GM18873 (cell line): ENCODE results near the gene TLE3.
"Not testable (repeated sequence)": the region's sequence is repeated elsewhere in the genome, so short reads cannot be mapped to it uniquely, and the experiment has no call there.

ENCODE experiments used
- ATAC-seq: cut with Tn5 transposase; IDR thresholded peaks from one replicate; pipeline ENCODE4 v1.9.1; 2021; ENCODE audit warnings: mild to moderate bottlenecking, moderate library complexity, moderate number of reproducible peaks; ENCODE audit not compliant: unreplicated experiment, low FRiP score

Gene TLE3

GRCh38 chr15:70097321-70098152 lies at the start of gene TLE3:
Gene TLE3 (minus strand): TSS chr15:70097917. CDS start chr15:70096798, 1,119 bp downstream.
- ATAC-seq, result peak; percentile 45

- no peak for ATAC-seq
Measured at GRCh38 chr15:70147178-70147760, 49.6 kb upstream of the TLE3 start.

- no peak for ATAC-seq
Measured at GRCh38 chr15:70146771-70147170, 49.1 kb upstream of the TLE3 start.

DNA sequence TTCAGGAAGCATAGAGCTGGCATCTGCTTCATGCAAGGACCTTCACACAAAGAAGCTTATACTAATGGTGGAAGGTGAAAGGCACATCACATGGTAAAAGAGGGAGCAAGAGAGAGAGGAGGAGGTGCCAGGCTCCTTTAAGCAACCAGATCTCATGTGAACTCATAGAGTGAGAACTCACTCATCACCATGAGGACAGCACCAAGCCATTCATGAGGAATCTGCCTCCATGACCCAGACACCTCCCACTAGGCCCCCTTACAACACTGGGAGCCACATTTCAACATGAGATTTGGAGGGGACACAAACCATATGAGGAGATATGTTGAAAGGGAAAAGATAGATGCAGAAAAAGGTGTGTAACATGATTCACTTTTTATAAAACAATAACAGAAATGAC lies 48.4 kb upstream of the TLE3 start:
- ATAC-seq, result no peak

DNA sequence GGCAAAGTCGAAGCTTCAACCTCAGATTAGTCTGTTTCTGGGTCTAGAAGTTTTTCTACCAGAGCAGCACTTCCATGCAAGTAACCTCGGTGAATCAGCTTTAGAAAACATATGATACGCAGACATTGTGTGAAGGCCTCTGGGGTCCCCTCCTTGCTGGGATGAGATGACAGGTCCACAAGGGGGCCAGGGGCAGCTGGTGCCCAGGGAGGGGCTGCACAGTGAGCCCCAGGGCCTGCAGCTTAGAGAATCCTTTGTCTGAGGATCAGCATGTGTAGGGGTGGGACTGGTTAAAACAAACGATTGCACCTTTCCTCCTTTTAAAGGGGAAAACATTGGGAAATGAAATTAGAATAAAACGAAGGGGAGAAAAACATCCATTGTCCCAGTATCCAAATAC lies 47.5 kb upstream of the TLE3 start:
- ATAC-seq, result no peak

GRCh38 chr15:70142322-70143191 lies 44.8 kb upstream of the TLE3 start:
- no peak for ATAC-seq

GRCh38 chr15:70142072-70142321 lies 44.3 kb upstream of the TLE3 start:
- ATAC-seq, result no peak

- ATAC-seq, result no peak
Measured at GRCh38 chr15:70141376-70142071, 43.8 kb upstream of the TLE3 start.

DNA sequence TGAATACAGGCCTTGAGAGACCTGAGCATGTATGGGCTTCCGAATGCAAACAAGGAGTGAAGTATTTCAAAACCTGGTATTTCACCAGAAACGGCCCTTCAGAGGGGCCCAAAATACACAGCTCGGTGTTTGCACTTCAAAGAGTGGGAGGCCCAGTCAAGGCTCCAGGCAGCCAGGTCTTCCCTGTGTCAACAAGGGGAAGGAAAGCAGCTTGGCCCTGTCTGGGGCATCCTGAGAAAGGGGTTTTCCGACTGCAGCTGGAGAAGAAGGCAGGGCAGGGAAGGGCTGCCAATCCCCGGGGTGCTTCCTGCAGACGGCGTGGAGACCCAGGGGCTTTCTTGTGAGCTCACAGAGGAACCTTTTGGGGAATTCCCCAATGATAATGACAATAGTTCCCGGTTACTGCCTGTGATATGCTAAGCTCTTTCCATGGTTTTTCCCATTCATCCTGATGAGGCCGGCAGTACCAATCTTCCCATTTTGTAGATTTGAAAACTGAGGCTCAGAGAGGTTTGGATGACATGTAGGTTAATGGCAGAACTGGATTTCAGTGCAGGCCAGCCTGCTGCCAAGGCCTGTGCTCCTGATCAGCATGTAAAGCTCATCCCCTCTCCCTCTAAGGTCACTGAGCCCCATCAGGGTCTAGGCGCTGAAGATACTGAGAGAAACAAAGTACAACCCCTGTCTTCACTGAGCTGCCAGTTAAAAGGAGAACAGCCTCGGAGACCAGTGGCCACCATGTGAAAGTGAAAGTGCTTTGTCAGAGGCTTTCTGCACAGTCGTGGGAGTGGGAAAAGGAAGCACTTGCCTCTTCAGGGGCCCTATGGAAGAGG lies 43.0 kb upstream of the TLE3 start:
- ATAC-seq, result no peak

- ATAC-seq, result no peak
Measured at GRCh38 chr15:70140025-70140542, 42.4 kb upstream of the TLE3 start.

DNA sequence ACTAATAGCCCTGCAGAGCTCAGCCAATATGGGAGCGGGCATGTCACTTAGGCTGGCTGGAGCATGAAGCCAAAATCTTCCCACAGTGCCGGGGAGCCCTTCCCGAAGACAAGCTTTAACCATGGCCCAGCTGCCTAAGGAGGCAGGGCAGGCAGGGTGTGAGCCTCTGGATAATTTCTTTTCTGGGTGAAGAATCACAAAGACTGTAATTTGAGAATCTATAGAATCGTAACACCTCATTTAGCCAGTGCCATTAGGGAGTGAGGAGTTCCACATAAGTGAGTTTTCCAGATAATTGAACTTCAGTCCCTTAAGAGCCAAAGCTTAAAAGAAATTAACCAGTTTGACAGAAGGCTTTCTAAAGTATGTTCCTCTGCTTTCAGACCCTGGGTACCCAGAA lies 40.2 kb upstream of the TLE3 start:
- no peak for ATAC-seq

DNA sequence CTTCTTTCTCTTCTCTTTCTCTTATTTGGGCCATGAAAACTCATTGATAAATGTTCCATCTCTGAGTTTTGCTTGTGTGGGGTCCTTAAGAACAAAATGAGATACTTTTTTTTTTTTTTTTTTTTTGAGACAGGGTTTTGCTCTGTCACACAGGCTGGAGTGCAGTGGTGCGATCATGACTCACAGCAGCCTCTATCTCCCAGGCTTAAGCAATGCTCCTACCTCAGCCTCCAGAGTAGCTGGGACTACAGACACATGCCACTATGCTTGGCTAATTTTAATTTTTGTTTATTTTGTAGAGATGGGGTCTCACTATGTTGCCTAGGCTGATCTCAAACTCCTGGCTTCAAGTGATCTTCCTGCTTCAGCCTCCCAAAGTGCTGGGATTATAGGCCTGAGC lies 39.3 kb upstream of the TLE3 start:
- ATAC-seq, result not testable (repeated sequence)

DNA sequence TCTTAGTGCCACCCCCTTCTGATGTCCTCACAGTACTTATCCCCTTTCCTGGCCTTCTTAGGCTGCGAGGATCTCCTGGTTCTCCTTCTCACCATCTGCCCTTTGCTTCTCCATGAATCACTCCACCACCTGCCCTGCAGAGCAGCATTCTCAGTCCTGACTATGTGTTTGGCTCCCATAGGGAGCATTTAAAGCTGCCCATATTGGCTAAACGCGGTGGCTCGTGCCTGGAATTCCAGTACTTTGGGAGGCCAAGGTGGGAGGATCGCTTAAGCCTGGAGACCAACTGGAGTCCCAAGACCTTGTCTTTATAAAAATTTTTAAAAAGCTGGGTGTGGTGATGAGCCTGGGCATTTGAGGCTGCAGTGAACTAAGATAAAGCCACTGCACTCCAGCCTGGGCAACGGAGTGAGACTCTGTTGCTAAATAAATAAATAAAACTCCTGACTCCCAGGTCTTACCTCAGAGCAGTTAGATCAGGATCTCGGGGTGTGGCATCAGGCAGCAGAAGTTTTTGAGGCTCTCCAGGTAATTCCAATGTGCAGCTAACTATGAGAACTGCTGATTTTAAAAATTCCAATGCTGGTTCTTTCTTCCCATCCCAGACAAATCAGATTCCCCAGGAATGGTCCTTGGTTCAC lies 36.2 kb upstream of the TLE3 start:
- ATAC-seq, result no peak

GRCh38 chr15:70133296-70133695 lies 35.6 kb upstream of the TLE3 start:
- ATAC-seq, result no peak

- ATAC-seq, result no peak
Measured at GRCh38 chr15:70132571-70132970, 34.9 kb upstream of the TLE3 start.

- no peak for ATAC-seq
Measured at GRCh38 chr15:70132139-70132538, 34.4 kb upstream of the TLE3 start.

- no peak for ATAC-seq
Measured at GRCh38 chr15:70128414-70129140, 30.9 kb upstream of the TLE3 start.

DNA sequence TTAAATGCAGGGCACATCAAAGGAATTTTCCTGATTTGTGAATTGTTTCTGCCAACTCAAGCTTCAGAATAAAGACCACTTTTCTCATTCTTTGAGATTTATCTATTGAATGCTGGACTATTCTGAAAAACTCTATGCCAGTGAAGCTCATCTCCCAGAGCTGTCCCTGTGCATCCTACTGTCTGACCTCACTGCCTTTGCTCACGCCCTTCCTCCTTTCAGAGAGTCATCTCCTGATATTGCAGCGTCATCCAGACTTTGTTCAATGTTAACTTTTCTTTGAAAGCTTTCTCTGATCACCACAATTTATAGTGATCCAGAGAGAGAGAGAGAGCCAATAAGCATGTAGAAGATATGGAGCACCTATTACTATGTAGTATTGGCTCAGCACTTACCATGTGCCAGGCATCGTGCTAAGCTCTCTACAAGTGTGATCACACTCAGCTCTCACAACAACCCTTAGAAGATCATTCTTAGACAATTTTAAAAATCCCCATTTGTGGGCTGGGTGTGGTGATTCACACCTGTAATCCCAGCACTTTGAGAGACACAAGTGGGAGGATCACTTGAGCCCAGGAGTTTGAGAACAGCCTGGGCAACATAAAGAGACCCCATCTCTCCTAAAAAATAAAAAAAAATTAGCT lies 30.2 kb upstream of the TLE3 start:
- no peak for ATAC-seq
